HG02623 (cell line): ENCODE data around the gene SETD3.
"Not testable (repeated sequence)": the region's sequence is repeated elsewhere in the genome, so short reads cannot be mapped to it uniquely, and the experiment has no call there.

Experiments used
- ATAC-seq: cut with Tn5 transposase; IDR thresholded peaks from one replicate; pipeline ENCODE4 v1.9.1; 2021; ENCODE audit warnings: moderate library complexity; ENCODE audit not compliant: unreplicated experiment

SETD3 gene

GRCh38 chr14:99363616-99364290, 116.9 kb downstream of the SETD3 start:
- no peak for ATAC-seq

GRCh38 chr14:99363051-99363450, 117.6 kb downstream of the SETD3 start:
- ATAC-seq = no peak

- no peak for ATAC-seq
These were observed 119.0 kb downstream of the SETD3 start for GRCh38 chr14:99361596-99362215.

GRCh38 chr14:99360774-99361595, 119.7 kb downstream of the SETD3 start:
- no peak for ATAC-seq

GRCh38 chr14:99359906-99360305, 120.8 kb downstream of the SETD3 start:
- ATAC-seq = no peak

- no peak for ATAC-seq
These were observed 122.7 kb downstream of the SETD3 start for GRCh38 chr14:99357916-99358390.

GRCh38 chr14:99357151-99357915, 123.3 kb downstream of the SETD3 start:
- no peak for ATAC-seq

GRCh38 chr14:99356031-99356608, 124.5 kb downstream of the SETD3 start:
- no peak for ATAC-seq

- no peak for ATAC-seq
These were observed 126.3 kb downstream of the SETD3 start for GRCh38 chr14:99354166-99354875.

- ATAC-seq = no peak
These were observed 127.9 kb downstream of the SETD3 start for GRCh38 chr14:99352688-99353280.

- ATAC-seq = no peak
These were observed 129.3 kb downstream of the SETD3 start for GRCh38 chr14:99351166-99352007.

- ATAC-seq = no peak
These were observed 129.9 kb downstream of the SETD3 start for GRCh38 chr14:99350751-99351150.

GRCh38 chr14:99349721-99350495, 130.8 kb downstream of the SETD3 start:
- ATAC-seq = no peak

GRCh38 chr14:99348816-99349614, 131.6 kb downstream of the SETD3 start:
- no peak for ATAC-seq

- not testable (repeated sequence) for ATAC-seq
These were observed 132.4 kb downstream of the SETD3 start for GRCh38 chr14:99348231-99348630.
